GM21619 (cell line): ENCODE measurements around the gene AP3B1.

Experiments
- ATAC-seq: cut with Tn5 transposase; IDR thresholded peaks from one replicate; pipeline ENCODE4 v1.9.1; 2021; ENCODE audit not compliant: unreplicated experiment

Gene AP3B1

DNA sequence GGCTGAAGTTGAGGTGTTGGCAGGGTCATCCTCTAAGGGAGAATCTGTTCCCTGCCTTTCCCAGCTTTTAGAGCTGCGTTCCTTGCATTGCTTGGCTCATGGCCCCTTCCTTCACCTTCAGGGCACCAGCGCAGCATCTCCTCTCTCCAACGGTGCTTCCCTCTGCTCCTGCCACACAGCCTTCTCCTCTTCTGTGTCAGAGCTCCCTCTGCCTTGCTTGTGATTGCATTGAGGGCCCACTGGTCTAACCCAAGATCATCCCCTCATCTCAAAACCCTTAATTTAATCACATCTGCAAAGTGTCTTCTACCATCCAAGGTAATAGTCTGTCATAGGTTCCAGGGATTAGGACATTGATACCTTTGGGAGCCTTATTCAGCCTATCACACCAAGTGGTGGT, 312.7 kb downstream of the AP3B1 start:
- no peak for ATAC-seq

DNA sequence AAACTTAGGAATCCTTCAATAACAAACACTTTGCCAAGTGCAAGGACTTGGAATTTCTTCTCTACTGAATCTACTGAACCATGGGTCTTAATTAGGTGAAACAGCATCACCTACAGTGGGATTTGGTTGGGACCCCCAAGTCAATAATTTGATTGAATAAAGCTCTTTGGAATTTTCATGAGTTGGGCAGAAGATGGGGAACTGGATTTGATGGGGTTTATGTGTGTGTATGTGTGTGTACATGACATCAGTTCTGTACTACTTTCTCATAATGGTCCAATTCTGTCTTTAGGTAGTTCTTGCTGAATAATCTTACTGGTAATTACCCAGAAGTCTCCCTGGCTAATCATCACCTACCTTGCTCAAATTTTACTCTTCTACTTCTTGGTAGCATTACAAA, 319.9 kb downstream of the AP3B1 start:
- no peak for ATAC-seq

DNA sequence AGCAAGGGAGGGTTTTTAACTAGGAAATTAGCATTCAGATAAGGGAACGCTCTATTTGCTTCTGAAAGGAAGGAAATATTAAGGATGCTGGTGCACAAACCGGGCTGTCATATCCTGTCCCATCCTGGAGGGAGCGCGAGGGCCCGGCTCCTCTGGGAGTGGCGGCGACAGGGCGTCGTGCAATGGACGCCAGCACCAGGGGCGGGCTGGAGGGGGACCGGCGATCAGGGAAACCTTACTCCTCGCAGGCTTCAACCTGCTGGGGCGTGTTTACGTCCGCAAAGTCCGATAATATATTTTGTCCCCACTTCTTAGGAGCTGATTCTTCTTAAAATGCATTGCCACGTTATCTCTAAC, 321.3 kb downstream of the AP3B1 start:
- ATAC-seq, result no peak

DNA sequence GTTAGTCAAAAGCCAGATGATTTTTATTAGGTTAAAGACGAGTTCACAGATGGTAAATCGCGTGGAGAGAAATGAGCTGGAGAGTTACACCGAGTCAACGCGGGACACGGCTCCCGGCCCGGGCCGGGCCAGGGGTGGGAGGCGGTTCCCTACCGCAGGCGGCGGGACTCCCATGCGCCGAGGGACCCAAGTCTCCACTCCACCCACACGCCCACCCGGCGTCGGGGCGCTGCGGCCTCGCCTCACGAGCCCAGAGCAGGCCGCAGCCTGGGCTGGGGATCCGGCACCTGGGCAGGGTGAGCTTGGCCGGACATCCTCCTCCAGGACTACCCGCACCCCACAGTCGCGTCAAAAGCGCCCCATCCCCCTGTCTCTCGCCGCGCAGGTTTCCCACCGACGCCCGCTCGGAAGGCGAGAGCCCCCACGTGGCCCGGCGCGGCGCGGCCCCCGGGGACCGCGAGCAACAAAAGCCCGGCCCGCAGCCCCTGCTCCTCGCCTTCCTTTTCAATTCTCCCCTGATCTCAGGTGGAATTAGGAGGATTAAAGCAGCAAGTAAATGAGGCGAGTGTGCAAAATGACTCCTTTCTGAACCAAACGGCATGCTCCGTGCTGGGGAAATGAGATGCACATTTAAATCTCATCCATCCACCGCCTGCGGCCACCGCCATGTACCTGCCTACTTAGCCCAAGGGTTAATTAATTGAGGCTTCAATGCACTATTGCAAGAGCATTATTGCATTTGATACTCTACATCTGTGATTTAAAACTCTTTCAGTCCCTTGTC, 321.8 kb downstream of the AP3B1 start:
- ATAC-seq, result no peak

DNA sequence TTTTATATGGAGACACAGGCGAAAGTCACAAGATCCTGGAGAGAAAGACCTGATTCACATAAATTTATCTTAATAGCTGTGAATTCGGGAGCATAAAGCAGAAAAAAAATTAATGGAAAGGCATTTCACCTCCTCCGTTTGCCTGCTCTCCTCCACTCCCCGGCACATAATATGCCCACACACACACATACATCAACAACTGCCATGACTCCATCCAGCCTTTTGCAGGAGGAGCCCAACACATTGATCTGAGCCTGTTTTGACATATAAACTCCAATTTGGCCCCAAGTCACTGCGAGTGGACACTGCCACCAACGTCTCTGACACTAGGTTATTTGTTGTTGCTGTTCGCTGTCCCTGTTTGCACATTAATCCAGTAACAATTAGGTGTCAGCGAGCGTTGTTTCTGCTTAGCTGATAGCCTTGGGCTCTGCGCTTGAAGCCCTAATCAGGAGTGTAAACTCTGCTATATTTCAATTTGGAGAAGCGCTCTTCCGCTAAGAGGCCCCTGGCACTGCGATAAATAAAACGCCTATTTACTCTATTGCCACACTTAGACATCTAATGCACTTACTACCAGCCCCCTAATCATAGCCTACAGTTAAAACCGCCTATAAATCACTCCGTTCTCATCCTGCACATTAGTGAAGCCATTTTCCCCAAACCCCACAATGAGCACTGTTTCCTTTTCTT, 322.6 kb downstream of the AP3B1 start:
- no peak for ATAC-seq

DNA sequence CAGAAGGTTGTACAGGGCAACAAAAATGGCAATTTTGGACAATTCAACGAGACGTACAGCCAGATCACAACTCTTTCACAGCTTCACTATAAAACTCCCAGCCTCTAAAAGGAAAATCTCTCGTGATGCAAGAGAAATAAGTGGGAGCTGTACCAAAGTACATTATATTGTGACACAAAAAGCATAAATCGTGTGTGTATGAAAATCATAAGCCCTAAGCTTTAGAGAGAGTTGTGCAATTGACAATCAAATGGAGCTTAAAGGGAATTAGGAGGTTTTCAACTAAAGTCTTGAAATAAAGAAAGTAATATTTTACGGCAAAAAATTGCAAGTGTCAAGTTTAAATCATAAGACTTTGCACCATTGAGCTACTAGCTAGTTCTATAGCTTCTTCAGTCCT, 323.6 kb downstream of the AP3B1 start:
- no peak for ATAC-seq

DNA sequence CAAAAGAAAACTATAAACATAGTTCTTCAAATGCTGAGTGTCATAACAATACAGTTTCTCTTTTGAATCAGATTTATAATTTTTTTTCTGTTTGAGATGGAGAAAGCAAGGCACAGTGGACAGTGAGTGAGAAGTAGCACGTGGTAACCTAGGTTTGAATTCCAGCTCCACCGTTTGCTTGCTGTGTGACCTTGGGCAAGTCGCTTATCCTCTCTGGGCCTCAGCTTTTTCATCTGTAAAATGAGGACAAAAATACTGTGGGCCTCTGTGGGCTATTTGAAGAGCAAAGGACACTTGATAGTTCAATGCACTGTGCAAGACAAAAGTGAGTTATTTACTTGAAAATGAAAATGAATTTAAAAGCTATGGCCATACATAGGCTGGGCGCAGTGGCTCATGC, 330.7 kb downstream of the AP3B1 start:
- no peak for ATAC-seq

DNA sequence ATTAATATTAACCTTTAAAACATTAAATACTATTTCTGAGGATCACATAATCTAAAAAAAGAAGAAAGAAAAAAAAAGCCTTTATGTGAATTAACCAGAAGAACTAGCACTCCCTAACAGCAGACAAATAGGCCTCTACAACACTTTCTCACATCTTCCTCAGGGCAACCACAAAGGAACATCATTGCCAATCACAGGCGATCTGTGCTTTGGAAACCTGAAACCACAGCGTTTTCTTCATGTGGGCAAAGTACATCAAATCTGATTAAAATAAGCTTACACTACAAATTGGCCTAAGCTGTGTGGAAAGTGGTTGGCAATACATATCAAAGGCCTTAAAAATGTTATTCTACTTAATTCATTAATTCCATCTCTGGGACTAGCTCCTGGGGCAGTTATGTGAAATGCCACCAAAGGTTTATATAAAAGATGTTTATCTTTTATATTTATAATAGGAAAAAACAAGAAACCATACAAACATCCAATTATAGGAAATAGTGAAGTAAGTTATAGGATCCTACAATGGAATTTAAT, 333.6 kb downstream of the AP3B1 start:
- ATAC-seq, result no peak

DNA sequence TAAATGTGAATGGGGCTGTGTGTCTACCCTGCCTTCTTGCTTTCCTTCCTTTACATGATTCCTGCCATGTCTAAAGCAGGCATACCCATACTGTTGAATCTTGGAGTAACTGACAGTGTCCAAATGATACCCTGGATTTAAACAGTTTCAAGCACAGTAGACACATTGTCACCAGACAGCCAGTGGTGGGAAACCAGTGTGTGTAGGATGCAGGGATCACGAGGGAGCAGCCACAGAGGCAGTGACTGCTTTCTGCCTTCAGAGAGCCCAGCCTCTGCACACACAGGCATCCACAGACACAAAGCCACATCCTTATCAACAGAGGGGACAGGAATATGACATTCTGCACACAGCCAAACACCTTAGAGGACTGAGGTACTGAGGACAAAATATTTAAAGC, 334.2 kb downstream of the AP3B1 start:
- ATAC-seq, result no peak

DNA sequence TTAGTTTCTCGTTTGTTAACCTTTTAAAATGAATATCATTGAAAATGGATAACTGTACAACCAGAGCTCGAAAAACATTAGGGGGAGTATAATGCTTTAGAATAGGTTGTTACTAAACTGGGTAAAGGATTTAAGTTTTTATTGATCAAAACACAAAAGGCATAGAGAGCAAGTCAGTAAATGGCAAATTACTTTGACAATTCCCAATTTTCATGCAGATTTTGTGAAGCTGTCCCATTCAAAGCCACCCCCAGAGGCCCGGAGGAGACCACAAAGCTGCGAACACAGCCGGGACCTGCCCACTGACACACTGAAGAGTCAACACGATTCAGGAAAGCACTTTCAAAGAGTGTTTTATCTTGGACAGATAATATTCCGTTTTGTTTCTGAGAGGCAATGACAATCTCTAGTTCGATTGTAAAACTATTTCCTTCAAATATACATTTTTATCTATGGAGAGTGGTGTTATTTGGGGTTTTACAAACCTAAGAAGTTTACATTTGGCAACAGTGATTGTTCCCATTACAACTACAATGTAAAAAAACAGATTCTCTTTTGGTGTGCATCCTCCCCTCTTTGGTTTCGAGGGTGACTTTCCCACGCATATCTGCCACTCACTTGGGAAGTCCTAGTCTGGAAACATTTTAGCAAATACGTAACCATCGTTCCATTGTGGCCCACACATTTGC, 335.7 kb downstream of the AP3B1 start:
- ATAC-seq, result no peak

DNA sequence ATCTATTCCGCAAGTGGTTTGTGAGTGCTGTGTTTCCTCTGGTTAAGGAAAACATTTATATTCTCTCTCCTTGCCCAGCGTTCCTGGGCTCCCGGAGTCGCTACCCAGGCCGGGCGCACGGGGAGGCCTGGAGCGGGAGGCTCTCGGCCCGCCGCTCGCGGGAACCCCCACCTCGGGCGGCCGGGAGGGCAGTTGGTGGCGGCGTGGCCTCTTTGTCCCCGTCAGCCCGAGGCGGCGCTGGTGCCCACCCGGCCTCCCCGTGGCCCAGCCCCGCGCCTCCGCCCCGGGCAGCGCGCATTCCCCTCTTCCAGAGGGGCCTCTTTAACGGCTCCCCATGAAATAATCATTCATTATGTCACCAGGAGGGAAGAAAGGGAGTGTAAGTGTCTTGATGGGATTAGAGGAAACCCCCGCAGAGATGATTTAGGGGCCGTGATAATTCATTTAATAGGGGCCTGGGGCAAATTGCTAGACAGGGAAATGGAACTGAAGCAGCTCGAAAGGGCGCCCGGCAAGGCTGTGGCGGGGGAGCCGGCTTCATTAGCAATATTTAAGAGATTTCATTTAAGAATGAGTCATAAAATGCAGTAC, 336.5 kb downstream of the AP3B1 start:
- ATAC-seq, result no peak

DNA sequence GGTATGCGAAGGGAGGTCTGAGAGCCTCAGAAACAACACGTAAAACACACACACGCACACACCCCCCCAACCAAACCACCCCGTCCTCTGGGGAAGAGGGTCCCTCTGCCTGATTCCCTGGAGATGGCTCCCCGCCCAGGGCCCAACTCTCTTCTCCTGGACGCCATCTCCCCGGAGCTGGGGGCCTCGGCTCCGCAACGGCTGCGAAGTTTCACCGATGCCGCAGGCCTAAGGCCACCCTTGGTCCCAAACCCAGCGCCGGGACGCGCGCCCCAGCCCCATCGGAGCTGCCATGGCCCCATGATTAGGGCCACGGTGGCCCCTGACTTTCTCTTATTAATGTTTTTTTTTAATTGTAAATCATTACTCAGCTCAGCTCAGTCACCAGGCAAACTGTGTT, 337.0 kb downstream of the AP3B1 start:
- ATAC-seq, result no peak

DNA sequence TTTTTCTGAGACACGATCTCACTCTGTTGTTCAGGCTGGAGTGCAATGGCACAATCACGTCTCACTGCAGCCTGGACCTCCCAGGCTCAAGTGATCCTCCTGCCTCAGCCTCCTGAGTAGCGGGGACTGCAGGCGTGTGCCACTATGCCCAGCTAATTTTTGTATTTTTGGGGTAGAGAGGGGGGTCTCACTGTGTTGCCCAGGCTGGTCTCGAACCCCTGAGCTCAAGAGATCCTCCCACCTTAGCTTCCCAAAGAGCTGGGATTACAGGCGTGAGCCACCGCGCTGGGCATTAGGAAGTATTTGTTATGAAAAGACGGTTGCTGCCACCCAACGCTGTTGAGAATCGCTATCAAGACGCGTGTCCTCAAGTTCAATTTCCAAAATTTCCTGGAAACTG, 337.4 kb downstream of the AP3B1 start:
- no peak for ATAC-seq

DNA sequence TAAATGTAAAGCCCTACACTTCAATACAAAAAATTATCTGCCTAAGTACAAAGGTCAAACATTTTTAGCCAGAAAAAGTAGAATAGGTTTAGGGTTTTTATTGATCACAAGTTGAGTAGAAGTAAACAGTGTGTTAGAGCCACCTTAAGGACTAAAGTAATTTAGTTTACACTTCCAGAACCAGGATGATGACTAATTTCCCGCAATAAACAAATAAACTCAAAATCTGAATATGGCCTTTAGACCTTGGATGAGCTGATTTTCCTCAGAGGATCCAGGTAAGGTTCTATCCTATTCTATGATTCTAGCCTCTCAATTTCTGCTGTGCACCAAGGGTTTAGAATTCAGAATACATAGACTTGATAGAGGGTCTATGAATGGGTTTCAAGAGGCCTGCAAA, 338.9 kb downstream of the AP3B1 start:
- ATAC-seq, result no peak

DNA sequence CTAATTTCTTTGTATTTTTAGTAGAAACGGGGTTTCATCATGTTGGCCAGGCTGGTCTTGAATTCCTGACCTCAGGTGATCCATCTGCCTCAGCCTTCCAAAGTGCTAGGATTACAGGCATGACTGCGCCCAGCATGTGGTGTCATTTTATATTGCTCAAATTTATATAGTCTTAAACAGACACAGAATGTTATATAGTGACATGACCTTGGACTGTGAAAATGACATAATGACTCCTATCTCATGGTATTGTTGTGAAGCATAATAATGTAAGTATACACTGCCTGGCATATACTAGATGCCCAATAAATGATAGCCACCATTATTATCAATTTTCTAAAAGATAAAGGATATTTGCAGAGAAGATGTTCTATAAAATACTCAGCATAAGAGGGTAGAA, 341.1 kb downstream of the AP3B1 start:
- ATAC-seq, result no peak

DNA sequence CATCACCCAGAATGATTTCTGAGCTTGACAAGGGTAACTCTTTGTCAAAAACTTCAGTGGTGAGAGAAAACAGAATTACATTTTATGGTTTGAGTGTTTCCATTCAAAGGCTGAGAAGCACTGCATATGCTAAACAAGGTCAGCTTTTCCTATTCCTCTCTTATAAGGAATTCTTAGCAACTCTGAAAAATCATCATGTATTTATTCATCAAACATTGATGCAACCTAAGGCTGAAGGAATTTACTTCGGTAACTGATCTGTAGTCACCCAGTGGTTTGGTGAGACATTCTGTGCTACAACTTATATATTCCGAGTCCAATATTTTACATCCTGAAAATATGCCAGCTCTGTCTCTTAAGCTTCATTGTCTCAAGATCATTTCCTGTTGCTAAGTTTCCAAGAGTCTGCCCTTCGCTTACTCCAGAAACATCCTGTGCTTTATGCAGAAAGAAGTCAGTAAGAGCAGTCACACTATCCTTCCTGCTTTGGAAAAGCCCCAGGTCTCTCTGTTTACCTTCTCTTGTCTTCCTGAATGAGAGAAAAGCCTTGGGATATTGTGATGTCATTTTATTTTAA, 341.8 kb downstream of the AP3B1 start:
- no peak for ATAC-seq
